T-helper 2 cell (primary cell): ENCODE measurements around the gene RUNX2.
"Not testable (repeated sequence)": the region's sequence is repeated elsewhere in the genome, so short reads cannot be mapped to it uniquely, and the experiment has no call there.

Experiments
- DNase-seq, 5 experiments: peaks; one replicate each; pipeline versions ENCODE4 v3.0.0 to v3.0.0-alpha.2; 2012 to 2022

The RUNX2 gene

DNA sequence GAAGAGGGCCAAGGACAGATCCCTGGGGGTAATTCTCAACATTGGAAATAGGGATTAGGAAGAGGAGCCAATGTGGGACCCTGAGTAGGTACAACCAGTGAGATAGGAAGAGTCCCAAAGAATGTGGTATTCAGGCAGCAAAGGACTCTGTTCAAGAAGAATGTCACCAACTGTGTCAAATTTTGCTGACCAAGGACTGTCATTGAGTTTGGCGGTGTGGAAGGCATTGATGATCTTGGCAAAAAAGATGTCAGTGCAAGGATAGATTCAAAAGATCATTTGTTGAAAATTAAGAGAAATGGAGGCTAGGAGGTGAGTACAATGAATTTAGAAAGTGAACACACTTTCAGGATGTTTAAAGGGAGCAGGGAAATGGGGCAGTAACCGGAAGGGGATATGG lies 132.0 kb downstream of the RUNX2 start:
- DNase-seq: no peak

DNA sequence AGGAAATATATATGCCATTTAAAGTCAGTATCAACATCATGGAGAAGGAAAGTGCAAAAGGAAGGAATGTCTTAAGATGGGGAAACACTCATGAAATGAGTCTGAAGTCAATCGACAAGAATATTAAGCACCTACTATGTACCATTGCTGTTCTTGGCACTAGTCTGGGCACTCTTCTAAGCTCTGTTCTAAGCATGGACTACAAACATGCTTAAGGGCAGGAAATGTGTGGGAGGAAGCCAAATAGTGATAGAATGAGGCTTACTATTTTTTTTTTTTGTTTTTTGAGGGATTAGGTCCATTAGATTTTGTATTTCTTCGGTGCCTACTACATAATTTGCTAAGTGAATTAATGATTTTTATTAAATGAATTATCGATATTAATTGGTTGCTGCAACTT lies 133.4 kb downstream of the RUNX2 start:
- no peak for DNase-seq

DNA sequence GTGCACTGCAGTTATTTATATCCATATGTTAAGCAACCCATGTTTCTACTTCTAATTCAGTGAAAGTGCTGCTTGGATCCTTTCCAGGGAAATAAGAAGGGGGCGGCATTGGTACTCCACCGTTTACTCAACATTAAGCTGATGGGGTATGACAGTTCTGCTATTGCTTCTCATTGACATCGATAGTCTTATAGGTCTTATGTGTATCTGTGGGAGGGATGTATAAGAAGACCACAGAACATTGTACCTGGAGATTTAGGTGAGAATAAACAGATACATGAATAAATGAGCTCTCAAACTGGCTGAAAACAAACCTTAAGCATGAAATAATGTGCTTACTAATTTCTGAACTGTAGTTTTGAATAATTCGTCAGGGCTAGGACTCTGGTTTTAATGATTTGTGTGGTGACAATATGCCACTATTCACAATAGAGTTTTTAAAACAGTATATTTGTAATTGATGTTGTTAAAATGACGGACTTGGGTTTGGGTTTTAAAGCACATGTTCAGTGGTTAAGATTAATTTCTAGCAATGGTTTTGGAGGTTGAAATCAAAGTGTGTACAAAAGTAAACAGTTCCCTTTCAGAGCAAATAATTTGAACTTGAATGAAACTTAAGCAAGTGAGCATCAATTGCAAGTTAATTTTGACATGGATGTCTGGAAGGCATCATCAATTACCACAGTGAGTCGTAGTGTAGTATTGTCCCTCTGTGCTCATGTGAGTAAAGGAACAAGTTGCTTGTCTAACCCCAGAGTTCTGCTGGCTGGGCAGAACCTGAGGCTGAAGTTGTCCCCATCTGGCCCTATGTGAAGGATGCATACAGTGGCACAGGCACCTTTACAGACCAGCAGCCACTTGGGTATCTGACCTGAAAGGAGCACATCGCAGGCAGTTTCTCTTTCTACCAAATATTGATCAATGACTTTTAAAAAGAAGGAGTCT lies 134.3 kb downstream of the RUNX2 start:
- peak in 1 of 5 experiments; percentile 45 for DNase-seq

DNA sequence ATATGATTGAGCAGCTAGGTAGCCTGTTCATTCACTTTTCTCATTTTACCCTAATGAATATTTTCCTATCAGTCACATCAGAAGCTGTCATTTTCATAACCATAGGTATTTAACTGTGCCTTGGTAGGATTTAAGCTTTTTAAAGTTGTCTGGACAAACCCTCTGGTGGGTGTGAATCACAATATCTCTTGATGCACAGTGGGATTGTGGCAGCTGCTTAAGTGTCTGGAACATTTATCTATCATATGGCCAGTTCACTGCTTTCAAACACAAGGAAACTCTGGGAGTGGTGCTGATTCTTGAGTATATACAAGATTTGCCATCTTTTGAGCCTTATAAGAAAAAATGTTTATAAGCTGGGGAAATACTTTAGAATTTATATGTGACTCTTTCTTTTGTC lies 136.6 kb downstream of the RUNX2 start:
- no peak for DNase-seq

DNA sequence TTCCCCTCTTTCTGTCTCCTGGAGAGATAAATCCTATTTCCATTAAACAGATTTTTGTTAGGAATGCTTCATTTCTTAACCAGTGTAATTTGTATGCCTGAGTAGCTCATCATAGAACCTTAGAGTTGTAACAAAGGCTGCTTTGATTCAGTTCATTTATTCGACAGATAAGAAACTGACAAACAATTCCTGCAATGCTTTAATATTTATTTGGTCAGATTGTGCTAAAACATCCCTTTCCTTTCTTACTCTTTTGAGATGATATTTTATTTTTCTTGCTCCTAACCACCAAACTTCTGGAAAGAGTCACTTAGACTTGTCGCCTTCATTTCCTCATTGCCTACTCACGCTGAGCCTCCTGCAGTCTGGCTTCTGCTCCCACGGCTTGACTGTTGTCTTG lies 138.6 kb downstream of the RUNX2 start:
- DNase-seq: no peak

DNA sequence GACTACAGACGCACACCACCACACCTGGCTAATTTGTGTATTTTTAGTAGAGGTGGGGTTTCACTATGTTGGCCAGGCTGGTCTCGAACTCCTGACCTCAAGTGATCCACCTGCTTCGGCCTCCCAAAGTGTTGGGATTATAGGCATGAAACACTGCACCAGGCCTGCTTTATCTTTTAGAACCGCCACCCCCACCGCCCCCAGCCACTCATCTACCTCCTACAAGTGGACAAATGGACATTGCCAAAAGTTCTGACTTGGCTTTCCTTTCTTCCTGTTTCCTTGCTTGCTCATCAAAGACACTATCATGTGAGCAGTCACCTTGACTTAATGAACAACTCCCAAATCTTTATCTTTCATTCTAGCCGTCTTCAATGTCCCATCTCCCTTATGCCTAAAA lies 139.3 kb downstream of the RUNX2 start:
- not testable (repeated sequence) for DNase-seq

DNA sequence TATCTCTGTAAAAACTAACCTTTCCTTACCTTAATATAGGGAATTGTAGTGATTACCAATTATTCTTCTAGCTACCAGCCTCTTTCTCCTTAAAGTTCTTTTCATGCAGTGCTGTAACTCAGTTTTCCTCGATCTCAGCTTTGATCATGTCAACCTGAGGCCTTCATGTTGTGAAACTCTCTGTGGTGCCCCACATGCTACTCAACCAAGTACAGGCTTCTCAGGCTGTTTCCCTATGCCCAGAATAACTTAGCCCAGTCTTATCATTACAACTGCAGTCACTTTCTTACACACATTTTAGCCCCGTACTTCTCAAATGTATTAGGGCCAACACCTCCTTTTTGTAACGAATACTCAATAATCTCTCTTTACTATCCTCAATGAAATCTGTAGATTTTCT lies 139.7 kb downstream of the RUNX2 start:
- peak in 1 of 5 experiments; percentile 71 for DNase-seq

DNA sequence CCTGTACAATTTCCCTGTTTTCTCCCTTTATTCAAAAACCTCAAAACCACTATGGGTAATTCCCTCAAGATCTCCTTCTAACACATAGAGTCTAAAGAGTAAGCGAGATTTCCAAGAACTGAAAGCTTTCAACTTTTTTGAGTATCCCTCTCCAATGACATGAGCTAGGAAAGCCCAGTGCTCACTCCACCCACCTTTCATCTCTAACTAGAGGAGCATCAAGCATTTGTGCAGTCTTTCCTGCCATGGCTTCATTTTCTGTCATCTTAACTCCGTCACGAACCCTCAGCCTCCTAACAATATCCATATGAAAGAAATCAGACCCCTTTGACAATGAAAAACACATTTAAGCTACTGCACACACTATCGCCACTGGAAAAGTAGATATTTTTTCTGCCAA lies 141.5 kb downstream of the RUNX2 start:
- no peak for DNase-seq

DNA sequence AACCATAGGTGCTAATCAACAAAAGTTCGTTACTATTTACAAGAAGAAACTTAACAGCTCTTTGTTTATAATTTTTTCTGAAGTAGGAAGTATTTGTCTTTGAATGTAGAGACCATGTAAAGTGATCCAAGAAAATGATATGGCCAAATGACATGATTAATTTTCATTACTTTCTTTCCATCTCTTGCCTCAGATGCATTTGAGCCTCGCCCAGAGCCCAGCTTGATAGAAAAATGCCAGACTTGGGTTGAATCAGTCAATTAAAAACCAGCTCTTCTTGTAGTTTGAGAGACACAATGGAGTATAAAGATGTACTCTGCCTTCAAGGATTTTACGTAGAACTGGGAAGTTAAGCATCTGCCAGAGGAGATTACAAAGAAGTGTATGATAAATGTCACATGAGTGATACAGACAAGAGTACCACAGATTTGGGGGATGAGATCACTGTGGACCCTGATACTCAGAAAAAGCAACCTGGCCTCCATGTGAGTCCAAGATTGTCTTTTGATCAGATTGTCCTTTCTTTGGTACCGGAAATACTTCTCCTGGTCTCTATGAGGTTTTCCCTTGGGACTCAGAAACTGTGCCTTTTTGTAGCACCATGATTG lies 142.1 kb downstream of the RUNX2 start:
- DNase-seq: no peak

DNA sequence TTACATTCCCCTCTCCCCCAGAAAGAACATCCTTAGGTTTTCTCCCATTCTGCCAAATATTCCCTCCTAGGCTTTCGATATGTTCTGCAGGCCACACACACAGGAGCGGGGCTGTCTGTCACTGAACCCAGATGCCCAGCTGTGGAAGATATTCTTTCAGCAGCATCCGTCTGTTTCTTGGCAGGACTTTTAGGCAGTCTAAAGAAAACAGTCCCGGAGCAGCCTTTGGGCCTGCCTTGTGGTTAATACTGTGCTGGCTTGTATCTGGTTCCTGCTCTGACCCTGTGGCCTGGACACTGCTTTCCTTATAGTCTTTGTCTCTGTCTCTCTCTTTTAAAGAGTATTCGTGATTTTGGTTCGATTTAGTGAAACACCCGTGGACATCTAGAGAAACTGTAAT lies 144.3 kb downstream of the RUNX2 start:
- DNase-seq: no peak

DNA sequence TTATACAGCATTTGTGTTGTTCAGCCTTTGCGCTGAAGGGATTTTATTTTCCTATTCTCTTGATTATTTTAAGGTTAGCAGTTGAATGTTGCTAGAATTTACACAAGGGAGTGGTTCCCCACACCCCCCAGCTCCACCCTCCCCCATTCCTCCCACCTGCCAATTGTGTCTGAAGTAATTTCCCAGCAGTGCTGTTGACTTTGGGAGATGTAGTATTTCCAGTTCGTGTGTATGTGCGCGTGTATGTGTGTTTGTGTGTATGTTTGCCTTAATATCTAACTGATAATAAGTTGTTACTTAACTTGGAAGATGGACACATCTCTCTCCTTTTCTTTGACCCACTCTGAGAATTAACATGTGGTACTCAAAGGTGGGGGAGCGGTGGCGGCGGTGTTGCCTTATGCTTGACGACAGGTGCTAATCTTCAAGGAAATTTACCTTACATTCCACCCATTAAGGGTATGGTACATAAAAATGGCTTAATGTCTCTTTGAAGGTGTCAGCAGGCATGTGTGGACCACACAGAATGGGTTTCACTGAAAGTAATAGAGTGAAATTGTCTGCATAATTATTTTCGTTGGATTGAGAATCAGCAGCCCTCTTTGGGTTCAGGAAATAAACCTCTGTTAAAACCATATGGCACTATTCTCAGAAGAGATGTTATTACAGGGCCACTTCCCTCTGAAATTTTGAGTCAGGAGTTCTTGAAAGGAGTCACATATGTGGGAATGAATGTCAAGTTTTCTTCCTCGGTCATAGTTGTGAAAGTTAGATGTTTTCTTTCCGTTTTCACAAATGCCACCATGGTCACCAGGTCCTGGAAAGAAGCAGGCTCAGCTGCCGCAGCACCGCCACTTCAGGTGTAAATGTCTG lies 145.2 kb downstream of the RUNX2 start:
- no peak for DNase-seq

DNA sequence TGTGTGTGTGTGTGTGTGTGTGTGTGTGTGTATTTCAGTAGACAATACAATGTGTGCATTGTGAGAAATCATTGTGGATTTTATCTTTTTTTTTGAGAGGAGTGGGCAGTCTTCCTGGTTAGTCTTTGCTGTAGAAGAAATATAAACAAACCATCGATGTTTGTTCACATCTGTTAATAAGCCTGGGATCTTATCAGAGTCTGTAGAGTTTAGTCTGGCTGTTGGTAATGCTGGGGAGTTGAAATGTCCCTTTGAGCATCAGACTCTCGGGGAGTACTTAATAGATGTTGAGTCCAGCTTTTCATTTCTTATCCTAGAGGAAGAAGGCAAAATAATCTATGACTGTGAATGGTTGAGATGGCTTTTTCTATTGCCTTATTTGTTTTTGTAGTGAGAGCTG lies 146.2 kb downstream of the RUNX2 start:
- DNase-seq: no peak

DNA sequence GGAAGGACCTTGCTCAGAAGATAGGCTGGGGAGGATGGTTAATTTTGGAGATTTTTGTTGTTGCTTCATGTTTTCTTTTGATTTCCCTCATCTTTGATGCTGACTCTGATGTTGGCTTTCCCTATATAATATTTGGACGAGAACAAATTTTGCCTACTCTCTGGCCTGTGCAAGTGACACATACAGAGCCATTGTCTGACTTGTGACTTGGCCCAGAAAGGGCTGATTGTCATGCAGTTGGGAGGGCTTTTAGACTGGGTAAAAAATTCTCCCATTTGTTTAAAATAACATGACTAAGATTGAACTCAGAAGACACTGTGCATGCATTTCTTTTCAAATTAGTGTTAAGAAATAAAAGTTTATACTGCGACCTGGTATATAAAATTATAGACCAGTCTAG lies 148.2 kb downstream of the RUNX2 start:
- no peak for DNase-seq

DNA sequence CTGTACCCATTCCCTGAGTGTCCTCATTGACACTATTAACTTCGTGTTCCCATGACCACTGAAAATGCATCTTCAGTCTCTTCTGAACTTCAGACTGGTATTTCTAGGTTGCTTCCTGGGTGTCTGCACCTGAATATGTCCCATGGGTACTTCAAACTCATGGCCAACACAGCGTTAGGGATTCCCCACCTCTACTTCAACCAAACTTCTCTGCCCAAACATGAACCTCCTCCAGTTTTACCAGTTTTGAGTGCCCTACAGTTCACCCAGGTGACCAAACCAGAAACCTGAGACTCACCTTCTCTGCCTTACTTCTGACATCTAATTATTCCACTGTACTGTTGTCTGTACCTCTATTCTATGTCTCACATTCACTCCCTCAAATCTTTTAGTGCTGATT lies 149.1 kb downstream of the RUNX2 start:
- DNase-seq: no peak

DNA sequence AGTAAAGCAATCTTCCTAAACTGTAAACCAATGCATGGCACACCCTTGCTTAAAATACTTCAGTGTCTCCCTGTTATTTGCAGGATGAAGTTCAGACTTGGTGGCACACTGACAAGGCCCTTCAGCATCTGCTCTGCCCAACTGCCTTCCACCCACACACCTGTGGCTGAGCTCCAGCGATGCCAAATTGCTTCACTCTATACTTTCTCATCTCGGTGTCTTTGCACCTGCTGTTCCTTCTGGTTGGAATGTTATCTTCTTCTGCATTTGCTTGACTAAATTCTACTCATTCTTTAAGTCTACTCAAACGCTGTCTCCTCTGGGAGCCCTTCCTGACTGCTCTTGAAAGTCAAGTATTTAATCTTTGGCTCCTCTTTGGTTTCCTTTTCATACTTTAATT lies 149.7 kb downstream of the RUNX2 start:
- no peak for DNase-seq

DNA sequence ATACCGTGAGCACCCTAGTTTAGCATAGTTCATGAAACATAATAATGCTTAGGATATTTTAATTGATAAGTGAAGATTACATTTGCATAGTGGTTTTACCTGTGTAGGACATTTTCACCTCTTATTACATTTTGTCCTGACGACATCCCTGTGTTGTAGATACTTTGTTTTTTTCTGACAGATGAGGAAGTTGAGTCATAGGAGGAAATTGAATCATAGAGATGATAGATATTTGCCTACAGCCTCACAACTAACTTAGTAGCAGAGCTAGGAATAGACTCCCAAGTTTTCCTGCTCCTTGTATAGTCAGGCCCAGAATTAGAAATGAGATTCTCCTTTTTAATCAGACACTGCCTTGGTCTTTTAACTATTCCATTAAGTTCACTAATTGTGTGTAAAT lies 150.1 kb downstream of the RUNX2 start:
- DNase-seq: peak in 1 of 5 experiments; percentile 58

DNA sequence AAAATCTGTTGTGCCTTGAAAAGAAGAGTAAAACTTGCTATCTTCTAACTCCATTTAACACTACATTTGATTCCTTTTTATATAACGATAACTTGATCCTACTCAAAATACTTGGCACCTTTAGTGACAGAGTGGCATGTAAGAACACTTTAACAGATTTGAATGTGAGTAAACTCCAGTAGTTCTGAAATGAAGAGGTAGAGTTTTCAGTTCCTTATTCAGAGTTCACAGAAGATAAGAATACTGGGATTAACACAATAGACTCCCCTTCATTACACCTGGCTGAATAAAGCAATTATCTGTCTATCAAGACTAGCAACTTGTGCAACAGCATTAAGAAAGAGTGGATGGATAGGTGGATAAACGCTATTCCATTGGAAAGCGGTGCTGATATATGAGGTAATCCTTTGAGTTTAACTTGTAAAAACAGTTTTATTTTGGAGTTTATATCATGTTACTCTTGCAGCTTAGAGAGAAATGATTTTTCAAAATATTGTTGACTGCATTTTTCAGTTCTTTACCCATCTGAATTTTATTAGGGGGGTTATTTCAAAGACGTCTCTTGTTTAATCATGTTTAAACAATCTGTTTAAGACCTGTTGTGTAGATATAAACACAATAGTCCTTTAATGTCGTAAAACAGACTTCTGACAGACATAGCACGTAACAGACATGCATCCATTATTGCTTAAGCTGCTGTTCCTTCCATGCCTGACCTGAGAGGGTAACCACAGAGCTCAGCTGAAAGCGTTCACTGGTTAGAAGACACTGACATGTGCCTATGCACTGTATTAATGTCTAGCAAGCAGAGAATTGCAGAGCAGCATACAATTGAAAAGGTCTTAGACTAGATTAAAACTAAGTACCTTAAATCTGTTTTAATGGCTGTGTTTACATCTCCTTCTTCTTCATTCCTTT lies 152.0 kb downstream of the RUNX2 start:
- peak in 1 of 5 experiments; percentile 45 for DNase-seq

DNA sequence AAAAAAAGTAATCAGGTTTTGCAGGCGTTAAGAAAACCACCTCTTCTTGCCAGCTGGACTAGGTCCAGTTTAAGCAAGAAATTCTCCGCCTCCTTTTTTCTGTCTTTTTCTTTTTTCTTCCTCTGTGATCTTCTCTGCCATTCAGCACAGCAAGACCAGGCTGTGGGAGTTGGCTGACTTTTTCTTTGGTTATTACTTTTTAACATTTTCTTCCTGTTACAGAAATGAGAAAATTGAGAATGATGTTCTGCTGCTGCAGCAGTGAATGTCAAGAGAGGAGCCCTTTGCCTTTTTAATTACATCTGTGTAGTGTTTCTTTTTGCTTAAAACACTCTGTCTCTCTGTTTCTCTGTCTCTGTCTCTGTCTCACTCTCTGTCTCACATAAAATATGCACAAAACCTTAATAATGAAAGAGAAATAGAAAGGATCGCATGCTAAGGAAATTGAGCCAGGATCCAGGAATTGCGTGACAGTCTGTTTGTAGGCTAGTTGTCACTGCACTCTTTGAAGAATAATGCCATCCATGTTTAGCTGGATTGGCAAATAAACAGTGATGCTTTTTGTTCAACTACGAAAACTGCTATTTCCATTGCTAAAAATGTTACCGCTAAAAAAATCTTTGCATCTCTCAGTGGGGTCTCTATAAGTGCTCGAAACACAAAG lies 152.8 kb downstream of the RUNX2 start:
- DNase-seq: no peak

DNA sequence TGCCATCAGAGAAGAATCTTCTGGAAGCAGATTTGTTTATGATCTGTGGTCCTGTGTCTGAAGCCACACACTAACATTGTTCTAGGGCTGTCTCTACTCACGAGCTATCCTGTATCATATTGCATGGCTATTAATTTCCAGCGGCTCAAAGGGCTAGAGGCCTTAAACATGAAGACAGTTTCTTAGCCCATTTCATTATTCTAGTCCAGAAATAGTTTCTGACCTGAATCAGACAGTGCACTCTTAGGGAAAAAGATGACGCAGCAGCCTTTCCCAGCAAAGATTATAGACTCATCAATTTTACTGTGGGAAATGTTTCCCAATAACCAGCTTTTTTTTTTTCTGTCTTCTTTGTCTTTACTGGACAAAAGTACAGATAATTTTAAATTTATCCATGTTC lies 154.9 kb downstream of the RUNX2 start:
- DNase-seq: no peak

DNA sequence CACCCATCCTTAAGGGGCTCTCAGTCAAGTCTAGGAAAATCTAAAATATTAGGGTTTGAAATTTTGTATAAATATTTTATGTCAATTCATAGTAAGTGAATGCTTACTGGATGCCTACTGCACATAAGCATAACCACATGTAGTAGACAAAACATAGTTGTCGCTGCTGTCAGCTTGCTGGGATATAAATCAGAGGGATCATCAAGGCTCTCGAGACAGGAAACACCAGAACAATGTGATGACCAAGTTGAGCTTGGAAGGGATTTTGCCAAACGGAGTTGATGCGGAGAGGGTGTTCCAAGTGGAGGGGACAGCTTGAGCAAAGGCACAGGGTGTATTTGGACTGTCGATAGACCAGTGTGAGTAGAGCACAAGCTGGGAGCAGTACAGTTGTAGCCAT lies 155.4 kb downstream of the RUNX2 start:
- no peak for DNase-seq

DNA sequence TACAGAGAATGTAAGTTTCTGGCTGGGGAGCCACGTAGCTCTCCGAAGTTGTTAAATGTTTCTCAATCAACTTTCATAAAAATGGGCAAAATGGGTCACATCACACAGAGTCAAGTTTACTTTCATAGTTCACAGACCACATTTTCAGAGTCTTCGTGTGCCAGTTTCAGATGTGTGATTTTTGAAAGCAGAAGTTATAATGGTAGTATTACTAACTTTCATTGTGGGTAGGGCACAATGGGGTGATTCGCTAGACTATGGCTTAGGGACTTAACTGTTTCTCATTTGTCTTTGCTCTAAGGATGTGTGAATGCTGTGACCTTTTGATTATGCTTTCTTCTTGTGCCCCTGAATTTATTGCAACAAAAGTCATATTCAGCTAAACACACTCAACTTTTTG lies 158.6 kb downstream of the RUNX2 start:
- DNase-seq: peak in 2 of 5 experiments; percentile 50 to 82

DNA sequence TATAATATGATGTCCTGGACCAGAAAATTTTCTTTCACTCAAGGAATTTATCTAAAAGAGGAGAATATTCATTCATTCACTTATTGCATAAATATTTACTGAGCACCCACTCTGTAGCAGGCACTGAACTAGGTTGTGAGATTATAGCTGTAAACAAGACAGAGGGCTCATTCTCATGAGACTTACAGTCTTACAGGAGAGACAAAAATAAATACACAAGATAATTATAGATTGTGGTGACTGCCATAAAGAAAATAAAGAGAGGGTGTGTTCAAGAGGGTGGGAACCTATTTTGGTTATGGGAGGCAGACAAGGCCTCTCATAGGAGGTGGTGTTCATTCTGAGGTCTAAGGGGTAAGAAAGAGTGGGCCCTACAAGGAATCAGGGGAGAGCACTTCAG lies 159.5 kb downstream of the RUNX2 start:
- no peak for DNase-seq
